Measurements from ENCODE around the gene SPIRE2. TPM values are rescaled to one million over a fixed set of nuclear protein-coding genes. Genes with fewer than 3 reads are reported as not detected.
A peak's percentile ranks its signal among the peaks of the same experiment; 100 is the strongest.

The SPIRE2 gene
- polyA plus RNA-seq, 1 experiment: 1.5 TPM

- Histone ChIP-seq H3K27ac (ENCODE audit: low read depth, low read length) (no peak overlapping the region), H3K4me3 (ENCODE audit: low read depth, low read length) (no peak overlapping the region), H3K9me3 (ENCODE audit: control insufficient read depth, insufficient read depth, low read length) (peaks cover 20% of the 10 kb centered on the region), H3K27me3 (ENCODE audit: control insufficient read depth, insufficient read depth, low read length) (no peaks in the 10 kb centered on the region)
- no peak for DNase-seq (ENCODE audit: low read depth, low spot score)
- ChIA-PET CTCF (no interaction called here), POLR2A (no interaction called here)
- no peak for TF ChIP-seq CTCF (IDR thresholded peaks at IDR 0.05; ENCODE audit: low read depth, low read length)
Measured at GRCh38 chr16:89837014-89837546, 8.8 kb downstream of the SPIRE2 start.

- no peak for TF ChIP-seq CTCF (IDR thresholded peaks at IDR 0.05; ENCODE audit: low read depth, low read length)
- Histone ChIP-seq H3K27ac (ENCODE audit: low read depth, low read length) (no peak overlapping the region), H3K9me3 (ENCODE audit: control insufficient read depth, insufficient read depth, low read length) (no peaks in the 10 kb centered on the region; the same call in 1 of the 2 replicates), H3K27me3 (ENCODE audit: control insufficient read depth, insufficient read depth, low read length) (no peaks in the 10 kb centered on the region), H3K4me3 (ENCODE audit: low read depth, low read length) (no peak overlapping the region)
- ChIA-PET POLR2A (interaction anchor here (0.5 kb wide), 1 partner anchor 179 kb away, joined by 3 read pairs; no protein-coding TSS in a partner anchor), CTCF (interaction anchor here (1.9 kb wide), 1 partner anchor 19 kb away, joined by 13 read pairs; no protein-coding TSS in a partner anchor)
- DNase-seq (ENCODE audit: low read depth, low spot score): no peak
Measured at GRCh38 chr16:89841275-89841674, 13.0 kb downstream of the SPIRE2 start.

GRCh38 chr16:89842471-89843408, 14.5 kb downstream of the SPIRE2 start:
- no peak overlapping the region for H3K4me3 ChIP-seq (ENCODE audit: low read depth, low read length)
- no peak overlapping the region for H3K27ac ChIP-seq (ENCODE audit: low read depth, low read length)
- H3K27me3 ChIP-seq (ENCODE audit: control insufficient read depth, insufficient read depth, low read length): no peaks in the 10 kb centered on the region
- peak; percentile 29 for DNase-seq (ENCODE audit: low read depth, low spot score)
- no peak for TF ChIP-seq CTCF (IDR thresholded peaks at IDR 0.05; ENCODE audit: low read depth, low read length)
- ChIA-PET POLR2A (no interaction called here), CTCF (interaction anchor here (1.9 kb wide), 1 partner anchor 18 kb away, joined by 13 read pairs; no protein-coding TSS in a partner anchor)
- no peaks in the 10 kb centered on the region; the same call in 1 of the 2 replicates for H3K9me3 ChIP-seq (ENCODE audit: control insufficient read depth, insufficient read depth, low read length)

GRCh38 chr16:89843409-89844350, 15.4 kb downstream of the SPIRE2 start:
- H3K27ac ChIP-seq (ENCODE audit: low read depth, low read length): no peak overlapping the region
- DNase-seq (ENCODE audit: low read depth, low spot score): no peak
- H3K4me3 ChIP-seq (ENCODE audit: low read depth, low read length): no peak overlapping the region
- H3K27me3 ChIP-seq (ENCODE audit: control insufficient read depth, insufficient read depth, low read length): no peaks in the 10 kb centered on the region
- H3K9me3 ChIP-seq (ENCODE audit: control insufficient read depth, insufficient read depth, low read length): no peaks in the 10 kb centered on the region; the same call in 1 of the 2 replicates
- no peak for TF ChIP-seq CTCF (IDR thresholded peaks at IDR 0.05; ENCODE audit: low read depth, low read length)
- ChIA-PET POLR2A (no interaction called here), CTCF (interaction anchor here (0.6 to 1.2 kb wide), 2 partner anchors 10 to 17 kb away, joined by 3 read pairs; no protein-coding TSS in a partner anchor)
